ENCODE results near the gene WNT7B. TPM values are rescaled to one million over a fixed set of nuclear protein-coding genes. Genes with fewer than 3 reads are reported as not detected.

Gene WNT7B
- total and polyA plus RNA-seq, 2 of the 8 experiments (the other 6 are each of a cell fraction or from before 2014, with no cell fraction given): 0.14 to 0.24 TPM

DNA sequence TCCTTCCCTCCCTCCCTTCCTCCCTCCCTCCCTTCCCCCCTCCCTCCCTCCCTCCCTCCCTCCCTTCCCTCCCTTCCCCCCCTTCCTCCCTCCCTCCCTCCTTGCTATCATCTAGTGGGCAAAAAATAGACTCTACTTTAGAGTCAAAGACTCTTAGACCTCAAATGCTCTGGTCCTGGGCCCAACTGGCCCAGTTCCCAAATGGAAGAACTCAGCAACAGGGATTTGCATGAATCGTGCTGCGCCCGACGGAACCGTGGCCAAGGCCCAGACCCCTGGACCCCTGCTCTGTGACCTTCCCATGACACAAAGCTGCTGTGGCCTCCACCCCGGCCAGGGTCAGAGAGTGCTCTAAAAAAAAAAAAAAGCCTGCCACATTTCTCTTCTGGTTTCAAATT, 97.4 kb downstream of the WNT7B start (continued):
- no peak for TF ChIP-seq CHD7 (IDR thresholded peaks at IDR 0.05; ENCODE audit: insufficient replicate concordance, low read length)
- no peak for TF ChIP-seq KDM5A (IDR thresholded peaks at IDR 0.05; ENCODE audit: low read length)
- no peak for TF ChIP-seq ASH2L (IDR thresholded peaks at IDR 0.05; ENCODE audit: low read length)
